Sigmoid colon (tissue), 4 donors: ENCODE results near the gene OR2T1.

ENCODE experiments used
- EP300 ChIP-seq, 4 donors: sonication (generic); formaldehyde crosslinking; IDR thresholded peaks; one replicate each; pipeline ENCODE4 v1.6.1; 2017; ENCODE audit warnings: antibody characterized with exemption in 4 of 4
- POLR2A ChIP-seq, 2 donors: fragments of 450-650 bp; IDR thresholded peaks; one replicate each; pipeline ENCODE4 v1.6.1; 2016; ENCODE audit warnings: antibody characterized with exemption in 2 of 2, mild to moderate bottlenecking in 2 of 2, moderate library complexity in 2 of 2
- POLR2AphosphoS5 ChIP-seq, 4 donors: sonication (generic); formaldehyde crosslinking; IDR thresholded peaks; one replicate each; pipeline ENCODE4 v1.6.1; 2017; ENCODE audit warnings: antibody characterized with exemption in 4 of 4
- TF ChIP-seq, protein P1 (sequence below), 4 experiments: fragments of 450-650 bp in 3 of 4; fragments of 200-600 bp in 1 of 4; IDR thresholded peaks; one replicate each; pipeline ENCODE4 v1.5.1; 2016 to 2019; ENCODE audit warnings: antibody characterized with exemption in 4 of 4, mild to moderate bottlenecking in 3 of 4, moderate library complexity in 2 of 4

DNA sequence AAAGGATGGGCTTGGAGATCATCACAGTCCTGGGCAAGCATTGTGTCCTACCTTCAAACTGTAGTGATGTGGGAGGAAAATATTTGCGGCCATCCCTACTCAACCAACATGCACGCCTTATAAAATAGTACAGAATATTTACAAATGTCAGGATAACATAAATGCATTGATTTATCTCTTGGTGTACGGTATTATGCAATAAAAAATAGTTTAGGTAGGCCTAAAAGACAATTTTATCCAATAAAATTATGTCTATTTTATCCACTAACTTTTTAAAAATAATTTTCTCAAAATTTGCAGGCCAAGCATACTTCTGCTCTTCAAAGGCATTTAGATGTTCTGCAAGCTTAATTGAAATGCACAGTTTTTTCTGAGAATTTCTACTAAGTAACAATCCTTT is at the start of gene OR2T1:
- TF ChIP-seq, protein P1, sequence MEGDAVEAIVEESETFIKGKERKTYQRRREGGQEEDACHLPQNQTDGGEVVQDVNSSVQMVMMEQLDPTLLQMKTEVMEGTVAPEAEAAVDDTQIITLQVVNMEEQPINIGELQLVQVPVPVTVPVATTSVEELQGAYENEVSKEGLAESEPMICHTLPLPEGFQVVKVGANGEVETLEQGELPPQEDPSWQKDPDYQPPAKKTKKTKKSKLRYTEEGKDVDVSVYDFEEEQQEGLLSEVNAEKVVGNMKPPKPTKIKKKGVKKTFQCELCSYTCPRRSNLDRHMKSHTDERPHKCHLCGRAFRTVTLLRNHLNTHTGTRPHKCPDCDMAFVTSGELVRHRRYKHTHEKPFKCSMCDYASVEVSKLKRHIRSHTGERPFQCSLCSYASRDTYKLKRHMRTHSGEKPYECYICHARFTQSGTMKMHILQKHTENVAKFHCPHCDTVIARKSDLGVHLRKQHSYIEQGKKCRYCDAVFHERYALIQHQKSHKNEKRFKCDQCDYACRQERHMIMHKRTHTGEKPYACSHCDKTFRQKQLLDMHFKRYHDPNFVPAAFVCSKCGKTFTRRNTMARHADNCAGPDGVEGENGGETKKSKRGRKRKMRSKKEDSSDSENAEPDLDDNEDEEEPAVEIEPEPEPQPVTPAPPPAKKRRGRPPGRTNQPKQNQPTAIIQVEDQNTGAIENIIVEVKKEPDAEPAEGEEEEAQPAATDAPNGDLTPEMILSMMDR (IDR thresholded peaks at IDR 0.05), result no peak
- TF ChIP-seq POLR2A (IDR thresholded peaks at IDR 0.05), result no peak
- TF ChIP-seq POLR2AphosphoS5 (IDR thresholded peaks at IDR 0.05), result no peak
- no peak for TF ChIP-seq EP300 (IDR thresholded peaks at IDR 0.05)
